ENCODE data around the gene RAPGEF4.
"Not testable (repeated sequence)": the region's sequence is repeated elsewhere in the genome, so short reads cannot be mapped to it uniquely, and the experiment has no call there.

RAPGEF4 gene

DNA sequence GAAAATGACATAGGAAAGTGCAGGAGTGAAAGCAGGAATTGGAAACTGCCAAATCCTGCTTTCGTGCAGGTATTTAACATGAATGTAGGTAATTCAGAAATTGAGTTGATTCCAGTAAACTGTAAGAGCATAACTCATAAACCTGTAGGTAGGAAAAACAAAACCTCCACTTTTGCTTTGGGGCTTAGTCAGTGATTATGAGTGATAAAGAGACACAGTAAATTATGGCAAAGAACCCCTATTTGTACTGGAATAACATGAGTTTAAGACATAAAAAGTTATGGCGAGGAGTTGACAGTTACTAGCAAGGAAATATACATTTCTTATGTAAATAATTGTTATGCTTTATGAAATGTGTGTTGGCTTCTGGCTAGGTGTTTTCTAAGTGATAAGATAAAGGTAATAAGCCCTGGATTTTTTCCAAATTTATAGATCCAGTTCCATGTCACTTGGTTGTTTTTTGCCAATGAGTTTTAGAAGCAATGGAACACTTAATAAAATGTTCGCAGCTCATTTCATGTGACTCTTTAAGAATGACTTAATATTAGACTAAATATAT, 357.3 kb downstream of the RAPGEF4 start:
- no peak overlapping the region for H3K4me3 ChIP-seq (ENCODE audit: low read depth, low read length)
- no peak for DNase-seq (ENCODE audit: low read depth)

- DNase-seq (ENCODE audit: low read depth): not testable (repeated sequence)
Observed at GRCh38 chr2:173093617-173094016, 358.0 kb downstream of the RAPGEF4 start.

GRCh38 chr2:173094731-173095130, 359.1 kb downstream of the RAPGEF4 start:
- DNase-seq (ENCODE audit: low read depth): no peak

More at GRCh38 chr2:173093617-173094016, 358.0 kb downstream of the RAPGEF4 start:
- H3K4me3 ChIP-seq (ENCODE audit: low read depth, low read length): not testable (repeated sequence)

DNA sequence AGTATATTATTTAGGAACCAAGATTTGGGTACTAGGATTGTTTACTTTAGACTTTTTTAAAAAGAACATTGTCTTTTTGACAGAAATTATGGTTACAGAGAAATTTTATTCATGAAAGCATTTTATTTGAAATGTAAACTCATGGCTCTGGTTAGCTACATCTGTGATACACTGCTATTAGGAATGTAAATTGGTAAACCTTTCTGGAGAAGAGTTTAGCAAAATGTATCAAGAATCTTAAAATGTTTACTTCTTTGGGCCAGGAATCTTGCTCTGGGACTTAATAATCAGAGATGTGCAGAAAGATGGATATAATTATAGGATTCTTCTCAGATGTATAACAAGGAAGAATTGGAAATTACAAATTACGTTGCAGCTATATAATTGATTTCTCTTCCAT, 359.7 kb downstream of the RAPGEF4 start:
- H3K4me3 ChIP-seq (ENCODE audit: low read depth, low read length): no peak overlapping the region
- DNase-seq (ENCODE audit: low read depth): no peak

More at GRCh38 chr2:173094731-173095130, 359.1 kb downstream of the RAPGEF4 start:
- no peak overlapping the region for H3K4me3 ChIP-seq (ENCODE audit: low read depth, low read length)

DNA sequence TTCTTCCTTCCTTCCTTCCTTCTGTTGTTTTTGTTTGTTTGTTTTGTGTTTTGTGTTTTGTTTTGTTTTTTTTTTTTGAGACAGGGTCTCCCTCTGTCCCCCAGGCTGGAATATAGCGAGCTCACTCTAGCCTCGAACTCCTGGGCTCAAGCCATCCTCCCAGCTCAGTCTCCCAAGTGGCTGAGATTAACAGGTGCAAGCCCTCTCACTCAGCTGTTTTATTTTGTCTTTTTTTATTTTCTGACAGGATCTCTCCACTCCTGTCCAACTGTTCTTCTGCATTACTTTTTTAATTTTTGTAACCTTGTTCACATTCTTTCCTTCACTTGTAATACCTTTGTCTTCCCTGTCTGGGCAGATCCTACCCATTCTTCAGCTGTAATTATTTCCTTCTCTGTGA, 363.6 kb downstream of the RAPGEF4 start:
- no peak overlapping the region for H3K4me3 ChIP-seq (ENCODE audit: low read depth, low read length)
- no peak for DNase-seq (ENCODE audit: low read depth)

DNA sequence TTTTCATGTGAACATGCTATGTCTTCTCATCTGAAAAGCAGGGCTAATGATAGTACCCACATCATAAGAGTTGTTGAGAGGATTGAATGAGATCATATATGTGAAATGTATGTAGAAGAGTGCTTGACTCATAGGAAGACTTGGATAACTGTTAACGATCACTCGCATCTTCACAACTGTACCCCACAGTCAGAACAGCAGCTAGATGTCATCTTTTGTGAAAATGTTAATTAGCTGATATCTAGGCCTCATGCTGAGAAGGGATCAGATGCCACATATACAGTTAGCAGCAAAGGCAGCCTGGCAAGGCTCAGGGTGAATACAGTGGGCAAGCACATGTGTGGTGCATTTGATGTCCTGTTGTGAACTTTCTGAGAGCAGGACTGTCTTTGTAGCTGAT, 364.2 kb downstream of the RAPGEF4 start:
- H3K4me3 ChIP-seq (ENCODE audit: low read depth, low read length): no peak overlapping the region
- no peak for DNase-seq (ENCODE audit: low read depth)

- peak; percentile 67 for DNase-seq (ENCODE audit: low read depth)
- no peak overlapping the region for H3K4me3 ChIP-seq (ENCODE audit: low read depth, low read length)
Observed at GRCh38 chr2:173101687-173102086, 366.0 kb downstream of the RAPGEF4 start.

Measured in skeletal muscle cell (primary cell).